Measurements from ENCODE around the gene RUNX3. TPM values are rescaled to one million over a fixed set of nuclear protein-coding genes. Genes with fewer than 3 reads are reported as not detected.

The RUNX3 gene
- total RNA-seq, 1 donor from 2014 or later = not detected

- no peak for DNase-seq (ENCODE audit: low read depth)
Measured at GRCh38 chr1:24931146-24931467, 1.0 kb upstream of the RUNX3 start.

- DNase-seq (ENCODE audit: low read depth) = no peak
Measured at GRCh38 chr1:24929398-24930259, 447 bp downstream of the RUNX3 start.

GRCh38 chr1:24928689-24929397 is 1.2 kb downstream of the RUNX3 start:
- DNase-seq (ENCODE audit: low read depth) = no peak

- no peak for DNase-seq (ENCODE audit: low read depth)
Measured at GRCh38 chr1:24927988-24928688, 1.9 kb downstream of the RUNX3 start.

GRCh38 chr1:24927473-24927872 is 2.6 kb downstream of the RUNX3 start:
- DNase-seq (ENCODE audit: low read depth) = no peak

- DNase-seq (ENCODE audit: low read depth) = no peak
Measured at GRCh38 chr1:24926563-24927249, 3.4 kb downstream of the RUNX3 start.

GRCh38 chr1:24925963-24926362 is 4.1 kb downstream of the RUNX3 start:
- DNase-seq (ENCODE audit: low read depth) = no peak

- no peak for DNase-seq (ENCODE audit: low read depth)
Measured at GRCh38 chr1:24925082-24925779, 4.8 kb downstream of the RUNX3 start.

GRCh38 chr1:24923485-24924113 is 6.5 kb downstream of the RUNX3 start:
- no peak for DNase-seq (ENCODE audit: low read depth)

GRCh38 chr1:24921938-24922662 is 8.0 kb downstream of the RUNX3 start:
- no peak for DNase-seq (ENCODE audit: low read depth)

- no peak for DNase-seq (ENCODE audit: low read depth)
Measured at GRCh38 chr1:24921412-24921811, 8.7 kb downstream of the RUNX3 start.

- DNase-seq (ENCODE audit: low read depth) = no peak
Measured at GRCh38 chr1:24920533-24920925, 9.5 kb downstream of the RUNX3 start.

GRCh38 chr1:24919791-24920532 is 10.1 kb downstream of the RUNX3 start:
- DNase-seq (ENCODE audit: low read depth) = peak; percentile 65

GRCh38 chr1:24918995-24919605 is 11.0 kb downstream of the RUNX3 start:
- DNase-seq (ENCODE audit: low read depth) = no peak

GRCh38 chr1:24918370-24918769 is 11.7 kb downstream of the RUNX3 start:
- DNase-seq (ENCODE audit: low read depth) = no peak

GRCh38 chr1:24917327-24918074 is 12.6 kb downstream of the RUNX3 start:
- DNase-seq (ENCODE audit: low read depth) = no peak

GRCh38 chr1:24915816-24916602 is 14.1 kb downstream of the RUNX3 start:
- peak; percentile 36 for DNase-seq (ENCODE audit: low read depth)
